Measurements from ENCODE around the gene YTHDF2.
A peak's percentile ranks its signal among the peaks of the same experiment; 100 is the strongest.
"Not testable (repeated sequence)": the region's sequence is repeated elsewhere in the genome, so short reads cannot be mapped to it uniquely, and the experiment has no call there.

YTHDF2 gene

GRCh38 chr1:28736450-28737306 is at the start of gene YTHDF2:
YTHDF2 (plus strand) TSS chr1:28736940; CDS start chr1:28737121, 181 bp downstream.
- TF ChIP-seq FOXP2 (optimal IDR thresholded peaks at IDR 0.05; ENCODE audit: control extremely low read depth, extremely low read length, insufficient read depth) (peak; percentile 8), POLR2AphosphoS5 (IDR thresholded peaks at IDR 0.05; ENCODE audit: borderline replicate concordance, low read depth, low read length) (peak; percentile 79), EZH2 (IDR thresholded peaks at IDR 0.05) (no peak)
- peaks cover 41% of the 10 kb centered on the region for H3K36me3 ChIP-seq (ENCODE audit: insufficient read depth, low read length)
- peak within 1 kb of the TSS; percentile 99 for H3K4me3 ChIP-seq
- H3K9ac ChIP-seq (ENCODE audit: insufficient read length) = peak within 1 kb of the TSS; percentile 99
- H3K9me3 ChIP-seq (ENCODE audit: low read depth, low read length) = no peaks in the 10 kb centered on the region
- peak; percentile 75 for DNase-seq (ENCODE audit: low read depth, low spot score)
- H3K27ac ChIP-seq = peak within 1 kb of the TSS; percentile 95

GRCh38 chr1:28691627-28692026 is 45.1 kb upstream of the YTHDF2 start:
- H3K36me3 ChIP-seq (ENCODE audit: insufficient read depth, low read length) = peaks cover 18% of the 10 kb centered on the region
- not testable (repeated sequence) for H3K4me3 ChIP-seq; DNase-seq (ENCODE audit: low read depth, low spot score); H3K9me3 ChIP-seq (ENCODE audit: low read depth, low read length); H3K9ac ChIP-seq (ENCODE audit: insufficient read length); H3K27ac ChIP-seq

- DNase-seq (ENCODE audit: low read depth, low spot score) = no peak
- H3K27ac ChIP-seq = no peak overlapping the region
- H3K9me3 ChIP-seq (ENCODE audit: low read depth, low read length) = no peaks in the 10 kb centered on the region
- TF ChIP-seq POLR2AphosphoS5 (IDR thresholded peaks at IDR 0.05; ENCODE audit: borderline replicate concordance, low read depth, low read length) (no peak), FOXP2 (optimal IDR thresholded peaks at IDR 0.05; ENCODE audit: control extremely low read depth, extremely low read length, insufficient read depth) (no peak), EZH2 (IDR thresholded peaks at IDR 0.05) (no peak)
- H3K9ac ChIP-seq (ENCODE audit: insufficient read length) = no peak overlapping the region
- H3K36me3 ChIP-seq (ENCODE audit: insufficient read depth, low read length) = peaks cover 32% of the 10 kb centered on the region
- H3K4me3 ChIP-seq = no peak overlapping the region
Measured at GRCh38 chr1:28703629-28704028, 33.1 kb upstream of the YTHDF2 start.

DNA sequence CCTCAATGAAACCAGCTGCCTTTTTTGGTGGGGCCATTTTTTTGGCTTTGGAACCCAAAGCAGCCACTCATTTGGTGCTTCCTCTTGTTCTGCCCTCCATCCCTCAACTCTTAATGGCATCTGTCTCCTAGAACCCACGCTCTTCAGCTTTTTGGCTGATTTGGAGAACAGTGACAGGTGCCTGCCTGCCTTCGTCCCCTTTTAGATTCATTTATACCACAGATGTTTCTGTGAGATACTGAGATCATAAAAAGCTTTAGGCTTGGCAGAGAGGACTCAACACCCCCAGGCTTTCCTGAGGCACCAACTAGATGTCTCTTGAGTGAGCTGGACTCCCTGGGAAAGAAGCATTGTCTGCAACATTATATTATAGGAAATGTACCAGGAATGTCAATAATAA is 20.4 kb upstream of the YTHDF2 start:
- no peak overlapping the region for H3K9ac ChIP-seq (ENCODE audit: insufficient read length)
- H3K4me3 ChIP-seq = no peak overlapping the region
- DNase-seq (ENCODE audit: low read depth, low spot score) = no peak
- H3K27ac ChIP-seq = no peak overlapping the region
- peaks cover 28% of the 10 kb centered on the region for H3K36me3 ChIP-seq (ENCODE audit: insufficient read depth, low read length)
- H3K9me3 ChIP-seq (ENCODE audit: low read depth, low read length) = no peaks in the 10 kb centered on the region
- TF ChIP-seq EZH2 (IDR thresholded peaks at IDR 0.05) (no peak), POLR2AphosphoS5 (IDR thresholded peaks at IDR 0.05; ENCODE audit: borderline replicate concordance, low read depth, low read length) (no peak), FOXP2 (optimal IDR thresholded peaks at IDR 0.05; ENCODE audit: control extremely low read depth, extremely low read length, insufficient read depth) (no peak)

- TF ChIP-seq POLR2AphosphoS5 (IDR thresholded peaks at IDR 0.05; ENCODE audit: borderline replicate concordance, low read depth, low read length) (no peak), FOXP2 (optimal IDR thresholded peaks at IDR 0.05; ENCODE audit: control extremely low read depth, extremely low read length, insufficient read depth) (no peak), EZH2 (IDR thresholded peaks at IDR 0.05) (no peak)
- H3K9me3 ChIP-seq (ENCODE audit: low read depth, low read length) = no peaks in the 10 kb centered on the region
Measured at GRCh38 chr1:28718166-28718565, 18.6 kb upstream of the YTHDF2 start.

DNA sequence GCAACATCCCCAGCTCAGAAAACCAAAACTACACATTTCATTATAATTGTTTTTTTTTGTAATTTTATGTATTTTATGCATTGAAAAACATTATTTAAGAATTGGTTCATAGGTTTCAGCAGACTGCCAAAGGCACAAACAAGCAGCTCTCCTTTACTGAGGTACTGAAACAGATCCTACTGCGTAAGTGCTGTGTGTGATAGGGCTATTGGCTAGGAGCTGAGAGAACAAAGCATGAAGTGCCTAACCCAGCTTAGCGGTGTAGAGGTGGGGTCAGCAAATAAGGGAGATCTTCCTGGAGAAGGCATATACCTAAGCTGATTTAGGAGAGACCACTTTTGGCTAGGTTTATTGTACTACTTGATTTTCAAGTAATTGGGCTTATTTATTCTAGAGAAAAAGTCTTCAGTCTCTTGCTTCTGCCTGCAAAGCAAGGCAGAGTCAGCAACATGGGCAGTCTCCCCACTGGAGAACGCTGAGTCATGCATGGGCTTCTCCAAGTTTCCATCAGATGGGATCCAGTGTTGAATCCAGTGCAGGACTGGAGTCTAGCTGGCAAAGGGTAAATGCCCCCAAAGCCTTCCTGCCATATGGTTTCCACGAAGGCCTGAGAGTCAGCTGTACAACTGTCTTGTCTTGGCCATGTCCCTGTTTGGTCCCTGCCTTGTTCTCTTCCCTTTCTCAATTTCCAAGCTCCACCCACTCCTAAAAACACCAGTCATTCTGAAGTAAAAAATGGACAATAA is 18.0 kb upstream of the YTHDF2 start:
- Histone ChIP-seq H3K36me3 (ENCODE audit: insufficient read depth, low read length) (peaks cover 14% of the 10 kb centered on the region; the same call in 1 of the 2 replicates), H3K9ac (ENCODE audit: insufficient read length) (no peak overlapping the region), H3K4me3 (no peak overlapping the region), H3K9me3 (ENCODE audit: low read depth, low read length) (no peaks in the 10 kb centered on the region), H3K27ac (peak overlapping the region; percentile 64)
- TF ChIP-seq EZH2 (IDR thresholded peaks at IDR 0.05) (no peak), FOXP2 (optimal IDR thresholded peaks at IDR 0.05; ENCODE audit: control extremely low read depth, extremely low read length, insufficient read depth) (no peak), POLR2AphosphoS5 (IDR thresholded peaks at IDR 0.05; ENCODE audit: borderline replicate concordance, low read depth, low read length) (no peak)
- DNase-seq (ENCODE audit: low read depth, low spot score) = no peak

More at GRCh38 chr1:28718166-28718565, 18.6 kb upstream of the YTHDF2 start:
- Histone ChIP-seq H3K4me3 (no peak overlapping the region), H3K9ac (ENCODE audit: insufficient read length) (no peak overlapping the region), H3K27ac (peak overlapping the region; percentile 64; the same call in 1 of the 2 replicates), H3K36me3 (ENCODE audit: insufficient read depth, low read length) (peaks cover 17% of the 10 kb centered on the region; the same call in 1 of the 2 replicates)
- no peak for DNase-seq (ENCODE audit: low read depth, low spot score)

- TF ChIP-seq EZH2 (IDR thresholded peaks at IDR 0.05) = no peak
- no peak for TF ChIP-seq FOXP2 (optimal IDR thresholded peaks at IDR 0.05; ENCODE audit: control extremely low read depth, extremely low read length, insufficient read depth)
- no peak for TF ChIP-seq POLR2AphosphoS5 (IDR thresholded peaks at IDR 0.05; ENCODE audit: borderline replicate concordance, low read depth, low read length)
- no peak overlapping the region for H3K4me3 ChIP-seq
- no peak overlapping the region for H3K9ac ChIP-seq (ENCODE audit: insufficient read length)
- peak overlapping the region; percentile 64 for H3K27ac ChIP-seq
- no peaks in the 10 kb centered on the region for H3K9me3 ChIP-seq (ENCODE audit: low read depth, low read length)
- peaks cover 9% of the 10 kb centered on the region; the same call in 1 of the 2 replicates for H3K36me3 ChIP-seq (ENCODE audit: insufficient read depth, low read length)
- no peak for DNase-seq (ENCODE audit: low read depth, low spot score)
Measured at GRCh38 chr1:28719332-28719619, 17.5 kb upstream of the YTHDF2 start.

DNA sequence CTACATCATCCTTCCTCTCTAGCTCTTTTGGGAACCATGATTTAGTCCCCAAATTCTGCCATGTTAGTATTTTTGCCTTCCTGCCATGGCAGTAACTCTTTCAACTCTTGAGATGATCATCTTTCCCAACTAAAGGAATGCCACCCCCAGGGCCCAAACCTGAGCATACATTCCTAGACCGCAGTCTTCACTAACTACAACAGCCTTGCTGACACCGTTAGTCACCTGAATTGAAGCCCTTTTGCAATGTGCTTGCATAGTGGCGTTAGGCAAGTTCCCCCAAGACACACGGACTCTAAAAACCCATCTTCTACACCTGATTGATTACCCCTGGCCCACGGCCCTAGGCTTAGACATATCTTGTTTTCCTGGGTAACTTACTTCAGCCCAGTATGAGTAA is 16.4 kb upstream of the YTHDF2 start:
- H3K4me3 ChIP-seq = no peak overlapping the region
- H3K9ac ChIP-seq (ENCODE audit: insufficient read length) = no peak overlapping the region
- TF ChIP-seq FOXP2 (optimal IDR thresholded peaks at IDR 0.05; ENCODE audit: control extremely low read depth, extremely low read length, insufficient read depth) (no peak), EZH2 (IDR thresholded peaks at IDR 0.05) (no peak), POLR2AphosphoS5 (IDR thresholded peaks at IDR 0.05; ENCODE audit: borderline replicate concordance, low read depth, low read length) (no peak)
- H3K36me3 ChIP-seq (ENCODE audit: insufficient read depth, low read length) = no peaks in the 10 kb centered on the region
- H3K9me3 ChIP-seq (ENCODE audit: low read depth, low read length) = no peaks in the 10 kb centered on the region
- no peak overlapping the region for H3K27ac ChIP-seq
- no peak for DNase-seq (ENCODE audit: low read depth, low spot score)

- H3K9ac ChIP-seq (ENCODE audit: insufficient read length); DNase-seq (ENCODE audit: low read depth, low spot score); H3K4me3 ChIP-seq; H3K27ac ChIP-seq; H3K9me3 ChIP-seq (ENCODE audit: low read depth, low read length); H3K36me3 ChIP-seq (ENCODE audit: insufficient read depth, low read length): not testable (repeated sequence)
Measured at GRCh38 chr1:28721927-28722326, 14.8 kb upstream of the YTHDF2 start.

DNA sequence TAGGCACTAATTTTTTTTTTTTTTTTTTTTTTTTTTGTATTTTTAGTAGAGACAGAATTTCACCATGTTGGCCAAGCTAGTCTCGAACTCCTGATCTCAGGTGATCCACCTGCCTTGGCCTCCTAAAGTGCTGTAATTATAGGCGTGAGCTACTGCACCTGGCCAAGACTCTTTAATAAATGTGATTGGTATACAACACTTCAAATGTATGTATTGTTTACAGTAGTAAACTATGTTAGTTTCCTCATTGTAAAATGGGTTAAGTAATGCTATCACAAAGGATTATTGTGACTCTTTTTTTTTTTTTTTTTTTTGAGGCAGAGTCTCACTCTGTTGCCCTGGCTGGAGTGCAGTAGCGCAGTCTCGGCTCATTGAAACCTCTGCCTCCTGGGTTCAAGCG is 11.4 kb upstream of the YTHDF2 start:
- H3K9me3 ChIP-seq (ENCODE audit: low read depth, low read length); H3K4me3 ChIP-seq; DNase-seq (ENCODE audit: low read depth, low spot score); H3K9ac ChIP-seq (ENCODE audit: insufficient read length); H3K36me3 ChIP-seq (ENCODE audit: insufficient read depth, low read length); H3K27ac ChIP-seq: not testable (repeated sequence)

Measured in SK-N-MC (cell line).